ENCODE measurements around the gene POR.

DNA sequence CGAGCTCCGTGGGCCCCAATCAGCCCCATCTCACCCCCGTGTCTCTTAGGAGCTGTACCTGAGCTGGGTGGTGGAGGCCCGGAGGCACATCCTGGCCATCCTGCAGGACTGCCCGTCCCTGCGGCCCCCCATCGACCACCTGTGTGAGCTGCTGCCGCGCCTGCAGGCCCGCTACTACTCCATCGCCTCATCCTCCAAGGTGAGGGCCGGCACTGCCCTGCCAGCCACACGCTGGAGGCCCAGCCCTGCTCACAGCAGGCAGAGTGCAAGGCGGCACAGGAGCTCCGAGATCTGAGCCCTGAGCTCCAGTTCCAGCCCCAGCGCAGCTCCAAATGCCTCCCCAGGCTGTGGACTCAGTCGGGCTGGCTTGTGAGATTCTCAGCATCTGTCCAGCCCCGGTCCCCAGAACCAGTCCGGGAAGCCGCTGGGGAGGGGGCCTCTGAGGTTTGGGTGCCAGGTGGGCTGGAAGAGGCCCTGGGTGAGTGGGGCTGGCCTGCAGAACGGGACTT, 70.1 kb downstream of the POR start:
- TF ChIP-seq, protein P1, sequence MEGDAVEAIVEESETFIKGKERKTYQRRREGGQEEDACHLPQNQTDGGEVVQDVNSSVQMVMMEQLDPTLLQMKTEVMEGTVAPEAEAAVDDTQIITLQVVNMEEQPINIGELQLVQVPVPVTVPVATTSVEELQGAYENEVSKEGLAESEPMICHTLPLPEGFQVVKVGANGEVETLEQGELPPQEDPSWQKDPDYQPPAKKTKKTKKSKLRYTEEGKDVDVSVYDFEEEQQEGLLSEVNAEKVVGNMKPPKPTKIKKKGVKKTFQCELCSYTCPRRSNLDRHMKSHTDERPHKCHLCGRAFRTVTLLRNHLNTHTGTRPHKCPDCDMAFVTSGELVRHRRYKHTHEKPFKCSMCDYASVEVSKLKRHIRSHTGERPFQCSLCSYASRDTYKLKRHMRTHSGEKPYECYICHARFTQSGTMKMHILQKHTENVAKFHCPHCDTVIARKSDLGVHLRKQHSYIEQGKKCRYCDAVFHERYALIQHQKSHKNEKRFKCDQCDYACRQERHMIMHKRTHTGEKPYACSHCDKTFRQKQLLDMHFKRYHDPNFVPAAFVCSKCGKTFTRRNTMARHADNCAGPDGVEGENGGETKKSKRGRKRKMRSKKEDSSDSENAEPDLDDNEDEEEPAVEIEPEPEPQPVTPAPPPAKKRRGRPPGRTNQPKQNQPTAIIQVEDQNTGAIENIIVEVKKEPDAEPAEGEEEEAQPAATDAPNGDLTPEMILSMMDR (IDR thresholded peaks at IDR 0.05; ENCODE audit: poor library complexity), result no peak
- TF ChIP-seq EZH2phosphoT487 (IDR thresholded peaks at IDR 0.05; ENCODE audit: low read depth, severe bottlenecking, unreplicated experiment), result no peak
